Peyer's patch (tissue), 4 donors: ENCODE data around the gene FAM174C. TPM values are rescaled to one million over a fixed set of nuclear protein-coding genes. Genes with fewer than 3 reads are reported as not detected.

Source experiments
- DNase-seq, 3 donors: peaks; one replicate each; pipeline ENCODE4 v3.0.0-alpha.2; 2017 to 2019
- H3K27ac ChIP-seq, 4 donors: fragments of 200-600 bp; sonication (generic); one replicate each; pipeline ENCODE4 v1.5.1; 2016 to 2019
- H3K27me3 ChIP-seq, 2 donors: fragments of 200-600 bp; sonication (generic); one replicate each; pipeline ENCODE4 v1.5.1; 2019
- H3K36me3 ChIP-seq, 3 donors: fragments of 200-600 bp; sonication (generic); one replicate each; pipeline ENCODE4 v1.5.1; 2016 to 2019
- H3K4me1 ChIP-seq, 4 donors: fragments of 200-600 bp; sonication (generic); one replicate each; pipeline ENCODE4 v1.5.1; 2016 to 2019
- H3K4me3 ChIP-seq, 4 donors: fragments of 200-600 bp; sonication (generic); 1 replicate in 3 of 4; 2 replicates in 1 of 4; pipeline ENCODE4 v1.5.1; 2016 to 2019; ENCODE audit warnings: mild to moderate bottlenecking in 1 of 4
- H3K9me3 ChIP-seq, 4 donors: fragments of 200-600 bp; sonication (generic); one replicate each; pipeline ENCODE4 v1.5.1; 2016 to 2019; ENCODE audit warnings: mild to moderate bottlenecking in 1 of 4
- CTCF ChIP-seq, 6 experiments: fragments of 450-650 bp in 4 of 6; fragments of 200-600 bp in 2 of 6; sonication (generic) in 1 of 6; IDR thresholded peaks; one replicate each; pipeline ENCODE4 v1.5.1; 2017 to 2019; ENCODE audit warnings: antibody characterized with exemption in 6 of 6, mild to moderate bottlenecking in 3 of 6, moderate library complexity in 1 of 6
- POLR2A ChIP-seq, 2 donors: fragments of 450-650 bp; IDR thresholded peaks; one replicate each; pipeline ENCODE4 v1.5.1; 2017; ENCODE audit warnings: antibody characterized with exemption in 2 of 2, mild to moderate bottlenecking in 2 of 2, moderate library complexity in 2 of 2
- total RNA-seq, 4 donors: library from RNA; depleted of rRNA; stranded (reverse); fragments of >200 nt; gene quantifications; one replicate each; pipeline ENCODE4 v1.1.0, GENCODE V29; 2016

FAM174C gene
- total RNA-seq, 4 donors from 2014 or later, result 39.6 to 87.7 (median 80.0) TPM

GRCh38 chr19:1256646-1257474 is 18.5 kb upstream of the FAM174C start:
- peaks cover 13 to 82% (median 56%) of the 10 kb centered on the region in 4 donors for H3K4me1 ChIP-seq
- no peaks in the 10 kb centered on the region for H3K27me3 ChIP-seq
- peak overlapping the region; percentile 16 to 99 (median 98) for H3K27ac ChIP-seq
- TF ChIP-seq CTCF (IDR thresholded peaks at IDR 0.05), result no peak
- TF ChIP-seq POLR2A (IDR thresholded peaks at IDR 0.05), result no peak
- no peak overlapping the region for H3K4me3 ChIP-seq
- no peaks in the 10 kb centered on the region for H3K9me3 ChIP-seq
- peaks cover 0 to 49% (median 0%) of the 10 kb centered on the region in 3 donors for H3K36me3 ChIP-seq
- no peak for DNase-seq

- Histone ChIP-seq H3K4me1 (peaks cover 15 to 87% (median 61%) of the 10 kb centered on the region in 4 donors), H3K27me3 (no peaks in the 10 kb centered on the region), H3K4me3 (no peak overlapping the region), H3K9me3 (no peaks in the 10 kb centered on the region), H3K27ac (peak overlapping the region; percentile 98 to 100 (median 99)), H3K36me3 (peaks cover 0 to 47% (median 0%) of the 10 kb centered on the region in 3 donors)
- no peak for TF ChIP-seq POLR2A (IDR thresholded peaks at IDR 0.05)
- TF ChIP-seq CTCF (IDR thresholded peaks at IDR 0.05), result no peak
- no peak for DNase-seq
These were observed 17.7 kb upstream of the FAM174C start for GRCh38 chr19:1257475-1258162.

GRCh38 chr19:1258163-1258492 is 17.2 kb upstream of the FAM174C start:
- TF ChIP-seq POLR2A (IDR thresholded peaks at IDR 0.05) (no peak), CTCF (IDR thresholded peaks at IDR 0.05) (no peak)
- no peaks in the 10 kb centered on the region for H3K27me3 ChIP-seq
- peak overlapping the region; percentile 98 to 100 (median 99) for H3K27ac ChIP-seq
- H3K4me3 ChIP-seq, result no peak overlapping the region
- H3K9me3 ChIP-seq, result no peaks in the 10 kb centered on the region
- DNase-seq, result no peak
- H3K4me1 ChIP-seq, result peaks cover 18 to 92% (median 63%) of the 10 kb centered on the region in 4 donors
- peaks cover 0 to 47% (median 0%) of the 10 kb centered on the region in 3 donors for H3K36me3 ChIP-seq

- TF ChIP-seq CTCF (IDR thresholded peaks at IDR 0.05) (peak in 2 of 6 experiments; percentile 7 to 8), POLR2A (IDR thresholded peaks at IDR 0.05) (no peak)
- peaks cover 0 to 44% (median 0%) of the 10 kb centered on the region in 3 donors for H3K36me3 ChIP-seq
- peaks cover 17 to 90% (median 63%) of the 10 kb centered on the region in 4 donors for H3K4me1 ChIP-seq
- peak in 1 of 3 donors; percentile 65 for DNase-seq
- H3K27ac ChIP-seq, result peak overlapping the region; percentile 98 to 100 (median 99)
- no peaks in the 10 kb centered on the region for H3K9me3 ChIP-seq
- H3K27me3 ChIP-seq, result no peaks in the 10 kb centered on the region
- H3K4me3 ChIP-seq, result peak overlapping the region; percentile 20 to 76 (median 44)
These were observed 16.6 kb upstream of the FAM174C start for GRCh38 chr19:1258707-1259205.

GRCh38 chr19:1259206-1259875 is 16.0 kb upstream of the FAM174C start:
- Histone ChIP-seq H3K9me3 (no peaks in the 10 kb centered on the region), H3K27me3 (no peaks in the 10 kb centered on the region), H3K27ac (peak overlapping the region; percentile 98 to 100 (median 99)), H3K4me1 (peaks cover 11 to 84% (median 62%) of the 10 kb centered on the region in 4 donors), H3K4me3 (peak overlapping the region; percentile 20 to 76 (median 44)), H3K36me3 (peaks cover 0 to 39% (median 0%) of the 10 kb centered on the region in 3 donors)
- no peak for TF ChIP-seq CTCF (IDR thresholded peaks at IDR 0.05)
- TF ChIP-seq POLR2A (IDR thresholded peaks at IDR 0.05), result peak; percentile 71 to 85
- DNase-seq, result peak; percentile 89 to 94 (median 90)
